ENCODE results near the gene ARHGEF4. TPM values are rescaled to one million over a fixed set of nuclear protein-coding genes. Genes with fewer than 3 reads are reported as not detected.

Gene ARHGEF4
- total and polyA plus RNA-seq, 10 of the 15 experiments (the other 5 are each of a cell fraction or from before 2014, with no cell fraction given), result 0.02 to 0.24 (median 0.16) TPM; not detected in 6

DNA sequence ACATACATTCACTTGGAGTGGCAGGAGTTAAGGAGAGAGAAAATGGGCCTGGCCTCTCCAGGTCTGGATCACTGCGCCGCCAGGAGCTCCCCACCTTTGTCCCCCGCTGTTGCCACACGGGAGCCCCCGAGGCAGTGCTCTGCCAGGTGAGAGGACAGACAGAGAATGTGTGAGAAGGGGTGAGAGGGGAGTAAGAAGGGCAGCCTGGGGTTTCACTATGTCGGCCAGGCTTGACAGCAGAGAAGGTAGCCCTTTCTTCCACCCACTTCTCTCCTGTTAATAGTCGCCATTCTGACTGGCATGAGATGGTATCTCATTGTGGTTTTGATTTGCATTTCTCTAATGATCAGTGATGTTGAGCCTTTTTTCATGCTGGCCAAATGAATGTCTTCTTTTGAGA is 26.2 kb upstream of the ARHGEF4 start:
- Histone ChIP-seq H3K4me1 (ENCODE audit: control insufficient read depth, insufficient read depth, low read length) (no peaks in the 10 kb centered on the region), H3K36me3 (ENCODE audit: control insufficient read depth in 2 of 2, insufficient read depth in 2 of 2, low read length in 1 of 2) (no peaks in the 10 kb centered on the region; a peak in 1 of 4 replicates), H3K27me3 (replicated peaks in 1 of 2; ENCODE audit: control insufficient read depth in 2 of 2, insufficient read depth in 2 of 2, low read length in 1 of 2) (no peaks in the 10 kb centered on the region), H3K79me2 (ENCODE audit: control insufficient read depth, insufficient read depth, low read length) (no peaks in the 10 kb centered on the region), H3K9ac (ENCODE audit: control insufficient read depth, insufficient read depth, low read length) (no peak overlapping the region), H3K4me2 (ENCODE audit: control insufficient read depth, insufficient read depth) (no peak overlapping the region), H3K4me3 (no peak overlapping the region), H3K9me3 (replicated peaks; ENCODE audit: control insufficient read depth, insufficient read depth, low read length) (no peaks in the 10 kb centered on the region), H2AFZ (ENCODE audit: control insufficient read depth, low read depth, low read length) (no peak overlapping the region), H4K20me1 (ENCODE audit: control insufficient read depth, insufficient read depth) (no peaks in the 10 kb centered on the region), H3K27ac (ENCODE audit: control insufficient read depth, insufficient read depth) (no peak overlapping the region)
- BruUV-seq (replicated peaks), result no TSS peak
- ChIA-PET SMC1A (ENCODE audit: uncharacterized antibody, unreplicated experiment) (interaction anchor here (4.7 kb wide), 1 partner anchor 12 kb away, joined by 20 read pairs; no protein-coding TSS in a partner anchor), RAD21 (ENCODE audit: unreplicated experiment) (interaction anchor here (1.4 kb wide), 1 partner anchor 14 kb away, joined by 3 read pairs; no protein-coding TSS in a partner anchor), POLR2A (no interaction called here), CTCF (interaction anchor here (2.1 to 2.3 kb wide), 2 partner anchors 14 to 64 kb away, joined by 6 to 10 read pairs; no protein-coding TSS in a partner anchor)
- intact Hi-C loops (cut with micrococcal nuclease; ENCODE audit: unreplicated experiment) (no loop called here), in situ Hi-C loops (cut with MboI) (no loop called here)
- no peak for FAIRE-seq
- TF ChIP-seq RUNX3 (IDR thresholded peaks at IDR 0.05; ENCODE audit: low read length) (no peak), MTA2 (IDR thresholded peaks at IDR 0.05; ENCODE audit: low read depth) (peak; percentile 29; the same call in 1 of the 2 replicates)
- peak; percentile 82 for ATAC-seq
- 13% methylated on average over 7 of the region's 7 CpGs for WGBS (ENCODE audit: insufficient coverage, insufficient replicate concordance, low lambda C conversion rate, missing lambda C conversion rate)
- no peak for DNase-seq (ENCODE audit: low read depth, low spot score)

DNA sequence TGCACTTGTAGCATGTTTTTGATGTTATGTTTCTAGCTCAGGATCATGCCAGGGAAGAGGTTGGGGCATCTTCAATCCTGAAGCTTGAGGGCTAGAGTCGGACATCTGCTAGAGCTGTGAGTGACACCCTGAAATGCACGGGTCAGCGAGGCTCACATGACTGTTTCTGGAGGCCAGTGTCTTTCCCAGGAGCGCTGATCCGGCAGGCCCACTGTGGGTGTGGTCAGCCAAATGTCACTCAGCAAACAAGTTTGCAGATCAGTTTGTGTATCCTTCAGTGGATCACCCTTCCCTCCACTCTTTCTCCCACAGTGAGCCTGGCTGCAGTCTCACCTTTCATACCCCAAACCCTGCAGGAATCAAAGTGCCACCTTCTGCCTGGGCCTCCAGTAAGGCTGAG is 23.0 kb upstream of the ARHGEF4 start:
- no peak for ATAC-seq
- intact Hi-C loops (cut with micrococcal nuclease; ENCODE audit: unreplicated experiment), result no loop called here
- TF ChIP-seq TARDBP (IDR thresholded peaks at IDR 0.05; ENCODE audit: borderline replicate concordance), result no peak
- TF ChIP-seq CHD2 (IDR thresholded peaks at IDR 0.05; ENCODE audit: borderline replicate concordance, low read depth, low read length), result no peak
- TF ChIP-seq RAD51 (IDR thresholded peaks at IDR 0.05), result no peak
- TF ChIP-seq MEF2A (IDR thresholded peaks at IDR 0.05; ENCODE audit: insufficient read depth, low read depth, low read length), result no peak
- TF ChIP-seq STAT1 (conservative IDR thresholded peaks at IDR 0.05), result no peak
- TF ChIP-seq, protein P1, sequence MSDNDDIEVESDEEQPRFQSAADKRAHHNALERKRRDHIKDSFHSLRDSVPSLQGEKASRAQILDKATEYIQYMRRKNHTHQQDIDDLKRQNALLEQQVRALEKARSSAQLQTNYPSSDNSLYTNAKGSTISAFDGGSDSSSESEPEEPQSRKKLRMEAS (IDR thresholded peaks at IDR 0.05; ENCODE audit: low read depth, low read length), result no peak
- TF ChIP-seq YY1 (IDR thresholded peaks at IDR 0.05; ENCODE audit: low read depth, low read length), result no peak
- TF ChIP-seq PML (IDR thresholded peaks at IDR 0.05; ENCODE audit: low read length), result no peak
- TF ChIP-seq MYC (IDR thresholded peaks at IDR 0.05; ENCODE audit: insufficient read depth, insufficient read length, insufficient replicate concordance, low read length, severe bottlenecking), result no peak
- no peak for TF ChIP-seq NFIC (IDR thresholded peaks at IDR 0.05; ENCODE audit: low read depth, low read length)
- no peak for TF ChIP-seq STAT3 (IDR thresholded peaks at IDR 0.05; ENCODE audit: low read depth, low read length)
- TF ChIP-seq SUPT20H (IDR thresholded peaks at IDR 0.05; ENCODE audit: borderline replicate concordance, control insufficient read depth, low read depth, low read length), result no peak
- TF ChIP-seq TCF3 (IDR thresholded peaks at IDR 0.05; ENCODE audit: borderline replicate concordance, insufficient read depth, low read depth, low read length), result no peak
- no peak for TF ChIP-seq IKZF1 (conservative IDR thresholded peaks at IDR 0.05)
- Histone ChIP-seq H3K79me2 (ENCODE audit: control insufficient read depth, insufficient read depth, low read length) (no peaks in the 10 kb centered on the region), H3K4me1 (ENCODE audit: control insufficient read depth, insufficient read depth, low read length) (no peaks in the 10 kb centered on the region), H3K27me3 (replicated peaks in 1 of 2; ENCODE audit: control insufficient read depth in 2 of 2, insufficient read depth in 2 of 2, low read length in 1 of 2) (no peaks in the 10 kb centered on the region), H3K27ac (ENCODE audit: control insufficient read depth, insufficient read depth) (no peak overlapping the region), H3K4me3 (no peak overlapping the region), H3K9ac (ENCODE audit: control insufficient read depth, insufficient read depth, low read length) (no peak overlapping the region), H3K4me2 (ENCODE audit: control insufficient read depth, insufficient read depth) (no peak overlapping the region), H4K20me1 (ENCODE audit: control insufficient read depth, insufficient read depth) (no peaks in the 10 kb centered on the region), H3K36me3 (ENCODE audit: control insufficient read depth in 2 of 2, insufficient read depth in 2 of 2, low read length in 1 of 2) (no peaks in the 10 kb centered on the region; a peak in 1 of 4 replicates), H3K9me3 (replicated peaks; ENCODE audit: control insufficient read depth, insufficient read depth, low read length) (no peaks in the 10 kb centered on the region), H2AFZ (ENCODE audit: control insufficient read depth, low read depth, low read length) (no peak overlapping the region)
- in situ Hi-C loops (cut with MboI), result no loop called here
- ChIA-PET RAD21 (ENCODE audit: unreplicated experiment) (no interaction called here), POLR2A (interaction anchor here (0.7 kb wide), 1 partner anchor 11 kb away, joined by 4 read pairs; no protein-coding TSS in a partner anchor), CTCF (interaction anchor here (1.4 kb wide), 1 partner anchor 14 kb away, joined by 4 read pairs; no protein-coding TSS in a partner anchor), SMC1A (ENCODE audit: uncharacterized antibody, unreplicated experiment) (no interaction called here)
- no TSS peak for BruUV-seq (replicated peaks)
- WGBS (ENCODE audit: insufficient coverage, insufficient replicate concordance, low lambda C conversion rate, missing lambda C conversion rate), result 49% methylated on average over 5 of the region's 5 CpGs
- DNase-seq (ENCODE audit: low read depth, low spot score), result no peak
- no peak for FAIRE-seq
